PC-9 (cell line): ENCODE results near the gene CD6.

Experiments
- CTCF ChIP-seq: fragments of 200-600 bp; sonication (generic); conservative IDR thresholded peaks from 2 replicates; pipeline ENCODE4 v1.6.1; 2017; ENCODE audit warnings: mixed run types, antibody characterized with exemption, mild to moderate bottlenecking, moderate library complexity
- EZH2 ChIP-seq: fragments of 200-600 bp; sonication (generic); IDR thresholded peaks from 2 replicates; pipeline ENCODE4 v1.8.0; 2017; ENCODE audit warnings: antibody characterized with exemption, low read depth

- TF ChIP-seq CTCF, result no peak
- TF ChIP-seq EZH2, result no peak
These were observed 3.2 kb downstream of the CD6 start for GRCh38 chr11:60974726-60975125.
